HEK293 (cell line): ENCODE measurements around the gene EDARADD.

ENCODE experiments used
- CTCF ChIA-PET: fragments of 350-600 bp; formaldehyde crosslinking; extraction: SDS; loops from one replicate; lab custom pipeline; 2021; ENCODE audit warnings: antibody characterized with exemption; lab: Yijun Ruan, JAX
- POLR2A ChIA-PET: fragments of 300-600 bp; formaldehyde crosslinking; extraction: SDS; loops from one replicate; lab custom pipeline; 2020; ENCODE audit warnings: antibody characterized with exemption, inconsistent platforms; lab: Yijun Ruan, JAX
- H3K27ac ChIP-seq: fragments of 200-500 bp; sonication (Bioruptor generic); 2 replicates; pipeline ENCODE4 v1.5.1; 2014; ENCODE audit warnings: low read depth, low read length, control low read depth, inconsistent platforms; ENCODE audit errors: extremely low read depth
- H3K36me3 ChIP-seq, 2 experiments: fragments of 200-500 bp in 1 of 2; sonication (Bioruptor generic) in 1 of 2; 1 replicate in 1 of 2; 2 replicates in 1 of 2; pipeline ENCODE4 v1.5.1; 2014 to 2017; ENCODE audit warnings: inconsistent platforms in 2 of 2, low read length in 2 of 2; ENCODE audit not compliant: control insufficient read depth in 2 of 2, insufficient read depth in 1 of 2
- H3K4me1 ChIP-seq: fragments of 200-500 bp; sonication (Bioruptor generic); 2 replicates; pipeline ENCODE4 v1.5.1; 2014; ENCODE audit warnings: mild to moderate bottlenecking, low read length, inconsistent platforms; ENCODE audit not compliant: control insufficient read depth, insufficient read depth
- H3K4me3 ChIP-seq: 2 replicates; pipeline ENCODE4 v1.5.1; 2011; ENCODE audit warnings: low read depth, mild to moderate bottlenecking, control low read depth, low read length, moderate library complexity
- H3K9me3 ChIP-seq: fragments of 200-500 bp; sonication (Bioruptor generic); 2 replicates; pipeline ENCODE4 v1.5.1; 2014; ENCODE audit warnings: low read depth, low read length, inconsistent platforms; ENCODE audit not compliant: control insufficient read depth, insufficient read depth
- GLI2 ChIP-seq: fragments of 450-650 bp; formaldehyde crosslinking; IDR thresholded peaks from 2 replicates; pipeline ENCODE4; 2017; ENCODE audit warnings: missing biosample characterization, missing genetic modification characterization, low read depth, borderline replicate concordance
- HIC1 ChIP-seq: fragments of 450-650 bp; formaldehyde crosslinking; IDR thresholded peaks from 2 replicates; pipeline ENCODE4 v1.5.1; 2016; ENCODE audit warnings: missing biosample characterization, missing genetic modification characterization
- KLF1 ChIP-seq: fragments of 450-650 bp; formaldehyde crosslinking; IDR thresholded peaks from 2 replicates; pipeline ENCODE4 v1.5.1; 2016; ENCODE audit warnings: missing biosample characterization, missing genetic modification characterization
- MEIS1 ChIP-seq: sonication (generic); formaldehyde crosslinking; IDR thresholded peaks from 2 replicates; pipeline ENCODE4 v1.8.1; 2022; ENCODE audit warnings: missing genetic modification reagents, mild to moderate bottlenecking, borderline replicate concordance
- SCRT2 ChIP-seq: fragments of 450-650 bp; formaldehyde crosslinking; IDR thresholded peaks from 2 replicates; pipeline ENCODE4 v1.5.1; 2016; ENCODE audit warnings: missing biosample characterization, missing genetic modification characterization
- SP3 ChIP-seq: fragments of 450-650 bp; formaldehyde crosslinking; IDR thresholded peaks from 2 replicates; pipeline ENCODE4 v1.5.1; 2016; ENCODE audit warnings: missing biosample characterization, missing genetic modification characterization
- TCF7L2 ChIP-seq: IDR thresholded peaks from 2 replicates; pipeline ENCODE4 v1.6.1; 2011; ENCODE audit warnings: low read depth, mild to moderate bottlenecking, inconsistent platforms, low read length, moderate library complexity, borderline replicate concordance
- YY2 ChIP-seq: fragments of 450-650 bp; formaldehyde crosslinking; IDR thresholded peaks from 2 replicates; pipeline ENCODE4 v1.5.1; 2016; ENCODE audit warnings: missing biosample characterization, missing genetic modification characterization
- ZBTB1 ChIP-seq: fragments of 450-650 bp; formaldehyde crosslinking; IDR thresholded peaks from 2 replicates; pipeline ENCODE4 v1.5.1; 2016; ENCODE audit warnings: missing biosample characterization, missing genetic modification characterization
- ZBTB17 ChIP-seq: fragments of 450-650 bp; formaldehyde crosslinking; IDR thresholded peaks from 2 replicates; pipeline ENCODE4 v1.5.1; 2016; ENCODE audit warnings: missing biosample characterization, missing genetic modification characterization
- ZBTB20 ChIP-seq: fragments of 450-650 bp; formaldehyde crosslinking; IDR thresholded peaks from 2 replicates; pipeline ENCODE4 v1.5.1; 2016; ENCODE audit warnings: missing biosample characterization, missing genetic modification characterization
- ZBTB44 ChIP-seq: fragments of 450-650 bp; IDR thresholded peaks from 2 replicates; pipeline ENCODE4 v1.5.1; 2018; ENCODE audit warnings: missing biosample characterization, mild to moderate bottlenecking, missing genetic modification characterization
- ZNF146 ChIP-seq: fragments of 450-650 bp; formaldehyde crosslinking; IDR thresholded peaks from 2 replicates; pipeline ENCODE4 v1.5.1; 2016; ENCODE audit warnings: missing biosample characterization, missing genetic modification characterization
- ZNF239 ChIP-seq: fragments of 450-650 bp; formaldehyde crosslinking; IDR thresholded peaks from 2 replicates; pipeline ENCODE4 v1.5.1; 2016; ENCODE audit warnings: missing biosample characterization, missing genetic modification characterization
- ZNF280C ChIP-seq: fragments of 450-650 bp; formaldehyde crosslinking; IDR thresholded peaks from 2 replicates; pipeline ENCODE4 v1.5.1; 2016; ENCODE audit warnings: missing biosample characterization, missing genetic modification characterization
- ZNF366 ChIP-seq: fragments of 450-650 bp; formaldehyde crosslinking; conservative IDR thresholded peaks from 2 replicates; pipeline ENCODE4 v1.5.1; 2016; ENCODE audit warnings: missing biosample characterization, missing genetic modification characterization
- ZNF501 ChIP-seq: fragments of 450-650 bp; formaldehyde crosslinking; IDR thresholded peaks from 2 replicates; pipeline ENCODE4 v1.5.1; 2016; ENCODE audit warnings: missing biosample characterization, missing genetic modification characterization
- ZNF530 ChIP-seq: fragments of 450-650 bp; formaldehyde crosslinking; IDR thresholded peaks from 2 replicates; pipeline ENCODE4 v1.5.1; 2016; ENCODE audit warnings: low read depth, missing biosample characterization, missing genetic modification characterization
- ZNF561 ChIP-seq: fragments of 450-650 bp; IDR thresholded peaks from 2 replicates; pipeline ENCODE4 v1.5.1; 2018; ENCODE audit warnings: missing biosample characterization, missing genetic modification characterization, borderline replicate concordance
- ZNF596 ChIP-seq: fragments of 450-650 bp; IDR thresholded peaks from 2 replicates; pipeline ENCODE4 v1.5.0; 2018; ENCODE audit warnings: missing biosample characterization, mild to moderate bottlenecking, missing genetic modification characterization, moderate library complexity
- ZNF600 ChIP-seq: fragments of 450-650 bp; formaldehyde crosslinking; IDR thresholded peaks from 2 replicates; pipeline ENCODE4 v1.5.1; 2016; ENCODE audit warnings: missing biosample characterization, missing genetic modification characterization
- ZNF610 ChIP-seq: fragments of 450-650 bp; formaldehyde crosslinking; IDR thresholded peaks from 2 replicates; pipeline ENCODE4 v1.5.1; 2016; ENCODE audit warnings: missing biosample characterization, missing genetic modification characterization, borderline replicate concordance
- ZNF670 ChIP-seq: fragments of 450-650 bp; formaldehyde crosslinking; IDR thresholded peaks from 2 replicates; pipeline ENCODE4 v1.5.1; 2016; ENCODE audit warnings: missing biosample characterization, missing genetic modification characterization, low read depth
- TF ChIP-seq, protein P1 (sequence below): fragments of 450-650 bp; formaldehyde crosslinking; optimal IDR thresholded peaks from 2 replicates; pipeline ENCODE3; 2016; ENCODE audit warnings: missing biosample characterization, mild to moderate bottlenecking, missing genetic modification characterization
- TF ChIP-seq, protein P2 (sequence below): fragments of 450-650 bp; formaldehyde crosslinking; IDR thresholded peaks from 2 replicates; pipeline ENCODE4 v1.5.1; 2016; ENCODE audit warnings: missing biosample characterization, missing genetic modification characterization, low read depth
- TF ChIP-seq, protein P3 (sequence below): fragments of 450-650 bp; formaldehyde crosslinking; IDR thresholded peaks from 2 replicates; pipeline ENCODE4 v1.5.1; 2016; ENCODE audit warnings: missing biosample characterization, missing genetic modification characterization

EDARADD gene

GRCh38 chr1:236494586-236495466 lies 100.7 kb downstream of the EDARADD start:
- ChIA-PET CTCF (interaction anchor here (0.6 kb wide), 1 partner anchor 367 kb away, joined by 3 read pairs; no protein-coding TSS in a partner anchor), POLR2A (interaction anchor here (1.0 kb wide), 1 partner anchor 214 kb away, joined by 3 read pairs; no protein-coding TSS in a partner anchor)
- peaks cover 3% of the 10 kb centered on the region; the same call in 1 of the 2 replicates for H3K4me1 ChIP-seq
- no peak overlapping the region for H3K27ac ChIP-seq
- no peaks in the 10 kb centered on the region for H3K36me3 ChIP-seq
- no peaks in the 10 kb centered on the region for H3K9me3 ChIP-seq
- H3K4me3 ChIP-seq = no peak overlapping the region
- TF ChIP-seq ZBTB20 (tag by site-specific recombination) (peak; percentile 41; the same call in 1 of the 2 replicates), TCF7L2 (peak; percentile 88), ZNF239 (tag by site-specific recombination) (no peak), ZNF366 (tag by site-specific recombination) (peak; percentile 77), SCRT2 (tag by site-specific recombination) (peak; percentile 14; the same call in 1 of the 2 replicates), YY2 (peak; percentile 38; the same call in 1 of the 2 replicates), ZNF600 (peak; percentile 39; the same call in 1 of the 2 replicates), ZNF280C (tag by site-specific recombination) (no peak), KLF1 (tag by site-specific recombination) (peak; percentile 43; the same call in 1 of the 2 replicates), ZBTB1 (tag by site-specific recombination) (no peak), ZNF561 (tag by site-specific recombination) (no peak), ZNF501 (tag by site-specific recombination) (no peak), ZNF530 (tag by site-specific recombination) (0 out of 2 replicates have a peak, but pooled peaks have one; percentile 6), ZNF670 (no peak), ZBTB44 (tag by site-specific recombination) (peak; percentile 51; the same call in 1 of the 2 replicates), ZNF610 (tag by site-specific recombination) (no peak), MEIS1 (CRISPR knock-in tag) (no peak), HIC1 (tag by site-specific recombination) (no peak), ZNF596 (tag by site-specific recombination) (no peak), SP3 (no peak), GLI2 (tag by site-specific recombination) (no peak), ZNF146 (tag by site-specific recombination) (no peak), ZBTB17 (tag by site-specific recombination) (peak; percentile 49; the same call in 1 of the 2 replicates)
- TF ChIP-seq, protein P1, sequence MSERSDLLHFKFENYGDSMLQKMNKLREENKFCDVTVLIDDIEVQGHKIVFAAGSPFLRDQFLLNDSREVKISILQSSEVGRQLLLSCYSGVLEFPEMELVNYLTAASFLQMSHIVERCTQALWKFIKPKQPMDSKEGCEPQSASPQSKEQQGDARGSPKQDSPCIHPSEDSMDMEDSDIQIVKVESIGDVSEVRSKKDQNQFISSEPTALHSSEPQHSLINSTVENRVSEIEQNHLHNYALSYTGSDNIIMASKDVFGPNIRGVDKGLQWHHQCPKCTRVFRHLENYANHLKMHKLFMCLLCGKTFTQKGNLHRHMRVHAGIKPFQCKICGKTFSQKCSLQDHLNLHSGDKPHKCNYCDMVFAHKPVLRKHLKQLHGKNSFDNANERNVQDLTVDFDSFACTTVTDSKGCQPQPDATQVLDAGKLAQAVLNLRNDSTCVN (tag by site-specific recombination) = no peak
- TF ChIP-seq, protein P2, sequence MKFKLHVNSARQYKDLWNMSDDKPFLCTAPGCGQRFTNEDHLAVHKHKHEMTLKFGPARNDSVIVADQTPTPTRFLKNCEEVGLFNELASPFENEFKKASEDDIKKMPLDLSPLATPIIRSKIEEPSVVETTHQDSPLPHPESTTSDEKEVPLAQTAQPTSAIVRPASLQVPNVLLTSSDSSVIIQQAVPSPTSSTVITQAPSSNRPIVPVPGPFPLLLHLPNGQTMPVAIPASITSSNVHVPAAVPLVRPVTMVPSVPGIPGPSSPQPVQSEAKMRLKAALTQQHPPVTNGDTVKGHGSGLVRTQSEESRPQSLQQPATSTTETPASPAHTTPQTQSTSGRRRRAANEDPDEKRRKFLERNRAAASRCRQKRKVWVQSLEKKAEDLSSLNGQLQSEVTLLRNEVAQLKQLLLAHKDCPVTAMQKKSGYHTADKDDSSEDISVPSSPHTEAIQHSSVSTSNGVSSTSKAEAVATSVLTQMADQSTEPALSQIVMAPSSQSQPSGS (tag by site-specific recombination) = no peak
- TF ChIP-seq, protein P3, sequence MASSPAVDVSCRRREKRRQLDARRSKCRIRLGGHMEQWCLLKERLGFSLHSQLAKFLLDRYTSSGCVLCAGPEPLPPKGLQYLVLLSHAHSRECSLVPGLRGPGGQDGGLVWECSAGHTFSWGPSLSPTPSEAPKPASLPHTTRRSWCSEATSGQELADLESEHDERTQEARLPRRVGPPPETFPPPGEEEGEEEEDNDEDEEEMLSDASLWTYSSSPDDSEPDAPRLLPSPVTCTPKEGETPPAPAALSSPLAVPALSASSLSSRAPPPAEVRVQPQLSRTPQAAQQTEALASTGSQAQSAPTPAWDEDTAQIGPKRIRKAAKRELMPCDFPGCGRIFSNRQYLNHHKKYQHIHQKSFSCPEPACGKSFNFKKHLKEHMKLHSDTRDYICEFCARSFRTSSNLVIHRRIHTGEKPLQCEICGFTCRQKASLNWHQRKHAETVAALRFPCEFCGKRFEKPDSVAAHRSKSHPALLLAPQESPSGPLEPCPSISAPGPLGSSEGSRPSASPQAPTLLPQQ (tag by site-specific recombination) = no peak
